A549 treated with AZD2906 at 1 μM for 4 hours (cell line): ENCODE data around the gene SRSF9. TPM values are rescaled to one million over a fixed set of nuclear protein-coding genes. Genes with fewer than 3 reads are reported as not detected.

Experiments used
- total RNA-seq: library from RNA; stranded (reverse); fragments of 200-300 nt; extraction: Qiagen RNA extraction; gene quantifications from 5 replicates; pipeline ENCODE4 v1.2.3, GENCODE V29; 2022

SRSF9 gene
- 169 to 220 TPM (median 215 TPM) in 5 replicates for total RNA-seq

GRCh38 chr12:120469450-120470149 lies at the start of gene SRSF9:
Gene SRSF9 (minus strand): TSS chr12:120469748. CDS start chr12:120469609, 139 bp downstream.

GRCh38 chr12:120495731-120496412 lies 26.3 kb upstream of the SRSF9 start, which contains the start of gene DYNLL1:
Gene DYNLL1 (plus strand): TSS chr12:120496113. CDS start chr12:120496422, 309 bp downstream.

GRCh38 chr12:120445911-120446843 lies 23.4 kb downstream of the SRSF9 start, which contains the start of the genes GATC and TRIAP1:
Gene GATC (plus strand): TSS chr12:120446444. CDS start chr12:120446481, 37 bp downstream.
Gene TRIAP1 (minus strand): TSS chr12:120446384. CDS start chr12:120446372, 12 bp downstream.

GRCh38 chr12:120437735-120438494 lies 31.6 kb downstream of the SRSF9 start, which contains the start of gene COX6A1:
Gene COX6A1 (plus strand): TSS chr12:120438113. CDS start chr12:120438127, 14 bp downstream.

Other genes starting within 250 kb of the SRSF9 start
- gene PXN, start 204.0 kb downstream of the SRSF9 start, total RNA-seq = 207 to 234 TPM (median 224 TPM) in 5 replicates
- 10.8 to 65.1 TPM in 2 of 5 replicates, not detected in the others for gene RNU4-2, start 177.8 kb downstream of the SRSF9 start, total RNA-seq
- gene RNU4-1, start 176.5 kb downstream of the SRSF9 start, total RNA-seq = 97.7 TPM in 1 of 5 replicates, not detected in the others
- 0.41 to 0.98 TPM (median 0.71 TPM) in 5 replicates for gene SIRT4, start 167.4 kb downstream of the SRSF9 start, total RNA-seq
- 0.20 TPM in 1 of 5 replicates, not detected in the others for gene PLA2G1B, start 142.0 kb downstream of the SRSF9 start, total RNA-seq
- 1.0 to 1.5 TPM (median 1.3 TPM) in 5 replicates for gene MSI1, start 100.6 kb downstream of the SRSF9 start, total RNA-seq
- 674 to 853 TPM (median 841 TPM) in 5 replicates for gene COX6A1, start 31.6 kb downstream of the SRSF9 start, total RNA-seq
- gene TRIAP1, start 23.4 kb downstream of the SRSF9 start, total RNA-seq = 66.8 to 81.2 TPM (median 71.7 TPM) in 5 replicates
- 20.6 to 23.9 TPM (median 22.8 TPM) in 5 replicates for gene GATC, start 23.3 kb downstream of the SRSF9 start, total RNA-seq
- 572 to 625 TPM (median 592 TPM) in 5 replicates for gene DYNLL1, start 26.4 kb upstream of the SRSF9 start, total RNA-seq
- gene COQ5, start 59.4 kb upstream of the SRSF9 start, total RNA-seq = 26.3 to 29.4 TPM (median 27.7 TPM) in 5 replicates
- gene RNF10, start 64.6 kb upstream of the SRSF9 start, total RNA-seq = 86.9 to 105 TPM (median 96.6 TPM) in 5 replicates
- gene POP5, start 111.7 kb upstream of the SRSF9 start, total RNA-seq = 47.9 to 53.2 TPM (median 49.9 TPM) in 5 replicates
- 0.15 to 0.40 TPM (median 0.25 TPM) in 5 replicates for gene CABP1, start 170.9 kb upstream of the SRSF9 start, total RNA-seq
- gene MLEC, start 217.4 kb upstream of the SRSF9 start, total RNA-seq = 72.1 to 89.7 TPM (median 79.4 TPM) in 5 replicates
- gene UNC119B, start 240.7 kb upstream of the SRSF9 start, total RNA-seq = 24.3 to 27.1 TPM (median 25.7 TPM) in 5 replicates